ENCODE measurements around the gene ERBIN. TPM values are rescaled to one million over a fixed set of nuclear protein-coding genes. Genes with fewer than 3 reads are reported as not detected.

ERBIN gene
- total and polyA plus RNA-seq, 2 of the 8 experiments (the other 6 are each of a cell fraction or from before 2014, with no cell fraction given) = 7.7 to 33.2 TPM

- Histone ChIP-seq H3K27me3 (replicated peaks in 1 of 4; ENCODE audit: control insufficient read depth in 3 of 4, extremely low read depth in 1 of 4, insufficient read depth in 3 of 4, low read length in 3 of 4) (peaks cover 0 to 6% (median 1%) of the 10 kb centered on the region in 4 experiments; a peak in 4 of 7 replicates), H3K23me2 (ENCODE audit: low read depth, low read length) (peaks cover under 1% of the 10 kb centered on the region; the same call in 1 of the 2 replicates), H3K27ac (ENCODE audit: low read depth, low read length) (no peak overlapping the region), H2BK20ac (ENCODE audit: low read length) (no peak overlapping the region), H4K20me1 (replicated peaks in 1 of 2; ENCODE audit: control insufficient read depth in 1 of 2, insufficient read depth in 2 of 2, low read length in 2 of 2) (no peaks in the 10 kb centered on the region), H3K79me1 (ENCODE audit: low read depth, low read length) (no peaks in the 10 kb centered on the region), H2BK120ac (replicated peaks; ENCODE audit: low read depth, low read length) (no peak overlapping the region), H3K9ac (replicated peaks in 1 of 4; ENCODE audit: extremely low read depth in 1 of 4, low read depth in 3 of 4, low read length in 3 of 4) (no peak overlapping the region), H2BK12ac (ENCODE audit: low read depth, low read length) (no peak overlapping the region), H3K4me2 (ENCODE audit: insufficient read depth in 1 of 2, low read depth in 2 of 2, low read length in 2 of 2) (no peak overlapping the region), H3K14ac (ENCODE audit: insufficient read length) (no peak overlapping the region), H3K36me3 (ENCODE audit: control insufficient read depth in 2 of 4, insufficient read depth in 4 of 4, low read length in 3 of 4) (no peaks in the 10 kb centered on the region), H2BK15ac (ENCODE audit: low read length) (no peak overlapping the region), H3K79me2 (ENCODE audit: control insufficient read depth in 1 of 2, insufficient read depth in 2 of 2, low read length in 2 of 2) (no peaks in the 10 kb centered on the region), H3K18ac (ENCODE audit: extremely low read depth, low read length) (no peak overlapping the region), H3K4me1 (replicated peaks in 1 of 4; ENCODE audit: control insufficient read depth in 3 of 4, insufficient read depth in 4 of 4, low read length in 3 of 4) (peaks cover 0 to 5% (median 1%) of the 10 kb centered on the region in 4 experiments; a peak in 2 of 7 replicates), H2AFZ (ENCODE audit: low read length) (no peak overlapping the region), H4K91ac (replicated peaks; ENCODE audit: insufficient read length, low read length) (no peak overlapping the region), H3K56ac (replicated peaks; ENCODE audit: insufficient read length, low read depth, low read length) (no peak overlapping the region), H3K9me3 (ENCODE audit: insufficient read depth in 2 of 2, low read depth in 1 of 2, low read length in 1 of 2) (no peaks in the 10 kb centered on the region), H3K23ac (ENCODE audit: insufficient read length) (no peak overlapping the region), H4K5ac (ENCODE audit: insufficient read length, low read depth, low read length) (no peak overlapping the region), H3K4ac (replicated peaks; ENCODE audit: insufficient read length, low read depth, low read length) (no peak overlapping the region), H4K8ac (ENCODE audit: extremely low read depth, insufficient read depth, low read length) (no peak overlapping the region), H2AK5ac (ENCODE audit: low read depth, low read length) (no peak overlapping the region), H3K4me3 (ENCODE audit: extremely low read depth in 1 of 4, insufficient read depth in 2 of 4, low read depth in 3 of 4, low read length in 4 of 4) (no peak overlapping the region), H2BK5ac (ENCODE audit: low read depth, low read length) (no peak overlapping the region)
- ChIA-PET CTCF (ENCODE audit: partially characterized antibody) (interaction anchor here (1.0 kb wide), 1 partner anchor 14 kb away, joined by 4 read pairs; no protein-coding TSS in a partner anchor), POLR2A (ENCODE audit: partially characterized antibody) (no interaction called here)
- DNase-seq (ENCODE audit: low read depth in 1 of 2, low spot score in 2 of 2) (no peak), FAIRE-seq (no peak)
- TF ChIP-seq ATF3 (IDR thresholded peaks at IDR 0.05; ENCODE audit: insufficient read depth, low read depth, low read length) = no peak
- TF ChIP-seq BACH1 (IDR thresholded peaks at IDR 0.05; ENCODE audit: low read length) = no peak
- TF ChIP-seq EZH2 (IDR thresholded peaks at IDR 0.05; ENCODE audit: low read depth, low read length, severe bottlenecking) = no peak
- TF ChIP-seq TAF7 (optimal IDR thresholded peaks at IDR 0.05; ENCODE audit: borderline replicate concordance, low read depth, low read length) = no peak
- no peak for TF ChIP-seq GABPA (IDR thresholded peaks at IDR 0.05; ENCODE audit: borderline replicate concordance, insufficient read depth, low read length)
Observed at GRCh38 chr5:65919773-65920172, 6.6 kb upstream of the ERBIN start.
